Cortex of kidney (tissue), 1 donor: ENCODE data around the gene ERC2.

Experiments used
- DNase-seq: peaks from one replicate; lab custom pipeline; 2025; lab: John Stamatoyannopoulos, UW

The ERC2 gene

GRCh38 chr3:56189536-56189935 is 278.7 kb downstream of the ERC2 start:
- no peak for DNase-seq

GRCh38 chr3:56188201-56188600 is 280.1 kb downstream of the ERC2 start:
- DNase-seq = no peak

- no peak for DNase-seq
Measured at GRCh38 chr3:56187051-56187450, 281.2 kb downstream of the ERC2 start.

DNA sequence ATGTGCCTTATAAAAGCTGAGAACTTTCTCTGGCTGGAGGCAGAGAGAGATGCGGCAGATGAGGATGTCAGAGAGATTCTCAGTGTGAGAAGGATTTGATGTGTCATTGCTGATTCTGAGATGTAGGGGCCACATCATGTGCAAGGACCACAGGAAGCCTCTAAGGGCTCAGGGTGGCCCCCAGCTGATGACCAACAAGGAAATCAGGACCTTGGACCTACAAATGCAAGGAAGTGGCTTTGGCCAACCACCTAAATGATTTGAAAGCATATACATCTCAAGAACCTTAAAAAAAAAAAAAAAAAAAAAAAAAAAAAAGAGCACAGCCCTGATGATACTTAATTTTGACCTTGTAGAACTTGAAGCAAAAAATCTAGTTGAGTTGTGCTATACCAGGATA is 282.4 kb downstream of the ERC2 start:
- DNase-seq = no peak

DNA sequence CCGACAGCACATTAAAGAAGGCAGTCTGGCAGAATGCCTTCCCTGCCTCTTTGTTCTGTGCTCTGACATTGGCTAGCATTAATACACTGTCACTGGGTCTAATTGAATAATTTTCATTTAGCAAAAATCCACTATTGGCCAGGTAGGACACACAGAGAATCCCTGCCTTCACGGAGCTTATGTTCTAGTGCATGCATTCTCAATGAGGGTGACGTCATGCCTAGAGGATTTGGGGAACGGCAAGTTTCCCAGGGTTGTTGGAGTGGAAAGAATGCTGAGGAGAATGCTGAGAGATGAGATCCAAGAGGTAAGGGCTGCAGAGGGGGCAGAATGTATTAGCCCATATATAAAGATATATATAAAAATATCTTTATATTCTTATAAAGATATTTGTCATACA is 284.7 kb downstream of the ERC2 start:
- no peak for DNase-seq

DNA sequence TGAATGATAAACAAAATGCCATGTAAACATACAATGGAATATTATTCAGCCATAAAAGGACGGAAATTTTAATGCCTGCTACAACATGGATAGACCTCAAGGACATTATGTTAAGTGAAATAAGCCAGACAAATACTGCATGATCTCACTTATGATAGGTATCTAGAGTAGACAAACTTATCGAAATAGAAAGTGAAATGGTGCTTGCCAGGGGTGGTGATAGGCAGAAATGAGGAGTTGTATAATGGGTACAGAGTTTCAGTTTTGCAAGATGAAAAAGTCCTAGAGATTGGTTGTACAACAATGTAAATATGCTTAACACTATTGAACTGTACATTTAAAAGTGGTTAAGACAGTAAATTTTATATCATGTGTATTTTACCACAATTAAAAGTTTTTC is 287.8 kb downstream of the ERC2 start:
- no peak for DNase-seq

- no peak for DNase-seq
Measured at GRCh38 chr3:56173601-56174000, 294.7 kb downstream of the ERC2 start.

DNA sequence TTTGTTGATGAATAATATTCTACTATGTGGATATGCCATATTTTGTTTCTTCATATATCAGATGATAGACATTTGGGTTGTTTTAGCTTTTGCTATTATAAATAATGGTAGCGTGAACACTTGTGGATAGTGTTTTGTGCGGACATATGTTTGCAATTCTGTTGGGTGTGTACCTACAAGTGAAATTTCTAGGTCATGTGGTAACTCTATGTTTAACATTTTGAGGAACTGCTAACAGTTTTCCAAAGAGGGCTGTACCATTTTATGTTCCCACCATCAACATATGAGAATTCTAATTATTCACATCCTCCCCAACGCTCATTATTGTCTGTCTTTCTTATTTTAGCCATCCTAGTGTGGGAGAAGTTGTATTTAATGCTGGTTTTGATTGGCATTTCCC is 303.8 kb downstream of the ERC2 start:
- no peak for DNase-seq

DNA sequence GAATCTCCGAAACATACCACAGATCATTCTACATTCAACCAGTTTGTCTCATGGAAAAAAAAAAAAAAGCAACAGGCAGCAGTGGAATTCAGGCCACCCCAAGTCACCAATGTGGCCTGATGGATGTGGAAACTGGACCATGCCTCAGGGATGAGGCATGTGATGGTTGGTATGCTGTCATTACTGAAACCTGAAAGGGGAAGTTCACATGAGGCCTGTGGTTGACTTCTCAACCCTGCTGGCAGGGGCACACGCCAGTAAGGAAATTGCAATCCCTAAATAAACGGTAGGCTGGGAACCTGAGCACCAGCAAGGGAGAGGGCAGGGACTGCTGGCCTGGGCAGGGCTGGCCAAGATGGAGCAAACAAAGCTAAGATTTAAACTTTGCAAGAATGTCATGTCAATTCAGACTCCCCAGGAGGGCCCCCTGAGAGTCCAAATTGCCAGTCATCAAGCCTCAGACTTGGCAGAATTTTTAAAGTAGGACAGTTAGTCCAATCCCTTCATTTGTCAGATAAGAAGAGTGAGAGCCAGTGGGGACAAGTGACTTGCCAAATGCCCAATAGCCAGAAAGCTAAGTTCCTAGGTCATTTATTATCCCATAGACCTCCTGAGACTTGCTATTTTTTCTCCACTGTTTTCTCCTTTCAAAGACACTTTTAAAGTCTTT is 310.4 kb downstream of the ERC2 start:
- DNase-seq = no peak

DNA sequence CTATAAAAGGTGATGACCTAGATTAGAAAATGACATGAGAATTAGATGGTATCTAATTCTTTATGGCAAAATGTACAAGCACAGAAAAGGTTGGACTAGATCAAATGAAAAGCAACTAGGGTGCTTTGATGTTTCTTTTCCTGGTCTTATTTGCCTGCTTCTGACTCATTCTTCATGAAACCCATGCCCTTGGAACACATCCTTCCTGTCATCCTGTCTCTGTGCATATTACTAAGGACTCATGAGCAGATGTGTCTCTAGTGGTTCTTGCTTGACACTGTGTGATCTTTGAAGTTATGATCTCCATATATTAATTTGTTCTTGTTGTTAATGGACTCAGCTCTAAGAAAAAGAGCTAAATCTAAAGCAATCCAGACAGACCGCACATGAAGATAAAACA is 314.0 kb downstream of the ERC2 start:
- DNase-seq = no peak

DNA sequence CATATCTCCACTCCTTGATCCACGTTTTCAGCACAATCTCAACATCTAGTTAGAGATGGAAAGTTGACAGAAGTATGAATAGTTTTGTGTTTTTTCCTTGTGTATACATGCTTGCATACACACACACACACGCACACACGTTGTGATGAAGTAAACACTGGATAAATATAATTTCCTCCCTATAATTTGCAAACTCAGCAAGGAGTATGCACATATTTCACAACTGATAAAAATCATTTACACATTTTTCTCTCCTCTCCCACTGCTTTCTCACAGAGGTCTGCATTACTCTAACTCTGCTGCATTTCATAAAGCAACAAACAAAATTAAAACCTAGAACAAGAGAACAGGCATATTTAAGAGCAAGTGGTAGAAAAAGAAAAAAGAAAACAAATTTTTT is 320.9 kb downstream of the ERC2 start:
- DNase-seq = no peak

- DNase-seq = no peak
Measured at GRCh38 chr3:56145410-56145809, 322.9 kb downstream of the ERC2 start.

GRCh38 chr3:56144805-56145204 is 323.5 kb downstream of the ERC2 start:
- no peak for DNase-seq

DNA sequence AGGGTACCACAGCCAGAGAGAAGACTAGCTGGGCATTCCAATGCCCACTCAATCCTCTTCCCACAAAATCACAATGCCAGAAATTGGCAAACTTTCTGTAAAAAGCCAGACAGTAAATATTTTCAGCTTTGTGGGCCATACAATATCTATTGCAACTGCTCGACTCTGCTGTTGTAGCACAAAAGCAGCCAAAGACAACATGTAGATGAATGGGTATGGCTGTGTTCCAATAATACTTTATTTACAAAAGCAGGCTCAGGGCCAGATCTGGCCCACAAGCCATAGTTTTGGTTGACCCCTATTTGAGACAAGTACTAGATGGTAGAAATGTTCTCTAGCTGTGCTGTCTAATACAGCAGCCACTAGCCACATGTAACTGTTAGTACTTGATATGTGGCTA is 330.9 kb downstream of the ERC2 start:
- DNase-seq = no peak

DNA sequence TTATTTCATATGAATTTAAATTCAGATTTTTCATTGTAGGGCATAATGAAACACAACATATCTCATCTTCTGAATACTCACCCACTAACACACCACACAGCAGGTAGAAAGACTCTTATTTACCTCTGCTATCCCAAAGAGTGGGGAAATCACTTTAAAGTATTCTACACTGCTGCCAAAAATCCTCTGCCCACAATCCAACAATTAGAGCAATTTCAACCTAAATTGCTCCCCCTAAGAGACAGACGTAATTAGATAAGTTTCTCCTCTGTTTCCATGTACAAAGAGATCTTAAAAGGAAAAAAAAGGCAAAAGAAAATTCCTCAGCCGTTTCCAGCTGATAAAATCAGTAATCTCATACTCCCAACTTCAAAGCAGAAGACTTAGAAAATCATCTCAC is 331.8 kb downstream of the ERC2 start:
- no peak for DNase-seq

DNA sequence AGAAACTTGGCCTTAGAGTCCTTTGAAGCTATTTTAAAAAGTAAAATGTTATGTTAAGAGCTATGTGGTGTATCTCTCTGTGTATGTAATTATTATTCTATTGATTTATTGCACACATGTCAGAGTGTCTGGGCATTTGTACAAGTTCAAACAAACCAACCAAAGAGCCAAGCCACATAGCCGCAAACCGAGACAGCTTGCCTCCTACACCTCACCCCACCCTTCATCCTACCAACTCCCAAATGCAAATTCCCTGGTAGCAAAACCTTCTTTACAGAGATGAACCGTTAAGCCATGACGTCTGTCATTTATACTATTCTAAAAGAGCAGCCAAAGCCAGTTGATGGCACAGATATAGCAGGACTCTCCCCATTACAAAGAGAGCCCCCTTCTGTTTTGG is 332.3 kb downstream of the ERC2 start:
- no peak for DNase-seq

- DNase-seq = no peak
Measured at GRCh38 chr3:56133423-56133822, 334.8 kb downstream of the ERC2 start.

DNA sequence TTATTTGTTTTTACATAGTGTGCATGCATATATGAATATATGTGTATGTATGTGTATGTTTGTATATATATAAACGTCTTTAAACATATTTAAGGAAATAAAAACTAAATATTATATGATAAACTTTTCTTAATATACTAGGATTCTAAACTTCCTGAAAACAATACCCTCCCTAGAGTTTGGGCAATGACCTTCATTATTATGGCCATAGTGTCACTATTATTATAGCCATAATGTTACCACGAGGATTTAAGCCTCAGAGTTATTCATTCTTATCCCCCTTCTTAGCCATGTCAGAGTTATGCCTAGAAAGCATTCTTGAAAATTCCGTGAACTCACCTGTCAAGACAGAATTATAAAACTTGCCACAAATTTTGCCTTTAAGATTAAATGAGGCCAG is 335.5 kb downstream of the ERC2 start:
- DNase-seq = no peak

DNA sequence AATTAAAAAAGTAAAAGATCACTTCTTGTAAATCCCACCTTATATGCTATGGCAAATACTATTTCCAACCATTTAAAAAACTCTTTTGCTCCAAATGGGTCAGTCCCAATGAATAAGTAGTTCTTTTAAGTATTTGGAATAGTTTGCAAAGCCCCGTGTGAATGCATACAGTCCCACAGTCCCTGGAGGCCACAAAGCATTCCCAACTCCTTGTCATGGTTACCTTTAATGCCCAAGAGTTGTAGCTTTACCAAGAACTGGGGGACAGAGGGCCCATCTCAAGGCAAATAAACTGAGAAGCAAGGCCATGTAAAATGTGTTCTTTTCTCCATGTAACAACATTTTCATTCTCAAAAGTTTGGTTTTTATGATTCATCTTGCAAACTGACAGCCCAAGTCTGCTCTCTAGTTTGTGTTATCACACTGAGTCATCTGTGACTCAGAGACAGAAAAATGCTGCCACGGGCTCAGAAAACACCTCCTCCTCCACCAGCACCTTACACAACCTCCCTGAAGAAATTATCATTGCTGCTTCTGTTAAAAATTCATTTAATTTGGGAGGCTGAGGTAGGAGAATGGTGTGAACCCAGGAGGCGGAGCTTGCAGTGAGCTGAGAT is 336.2 kb downstream of the ERC2 start:
- no peak for DNase-seq

GRCh38 chr3:56130036-56130435 is 338.2 kb downstream of the ERC2 start:
- no peak for DNase-seq

- DNase-seq = no peak
Measured at GRCh38 chr3:56126632-56127031, 341.6 kb downstream of the ERC2 start.

GRCh38 chr3:56125358-56126005 is 342.8 kb downstream of the ERC2 start:
- no peak for DNase-seq

GRCh38 chr3:56124546-56124945 is 343.7 kb downstream of the ERC2 start:
- no peak for DNase-seq

DNA sequence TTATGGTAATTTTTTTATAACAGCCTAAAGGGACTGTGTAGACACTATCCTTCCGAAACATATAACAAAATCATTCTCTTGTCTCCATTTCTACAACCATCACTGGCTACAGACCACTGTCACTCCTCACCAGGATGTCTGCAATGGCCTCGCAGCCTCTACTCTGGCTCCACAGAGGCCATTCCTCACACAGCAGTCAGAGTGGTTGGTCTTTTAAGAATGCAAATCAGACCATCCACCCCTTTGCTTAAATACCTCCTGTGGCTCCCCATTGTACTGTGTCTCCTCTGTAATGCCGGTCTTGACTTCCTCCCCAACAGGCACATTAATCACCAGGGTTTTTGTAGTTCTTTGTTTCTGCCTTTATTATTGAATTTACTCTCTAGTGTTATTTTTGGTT is 344.8 kb downstream of the ERC2 start:
- no peak for DNase-seq
